GM13977 (cell line): ENCODE data around the gene TFCP2.

Experiments used
- DNase-seq: peaks from one replicate; pipeline ENCODE4 v3.0.0; 2012; ENCODE audit warnings: low spot score
- in situ Hi-C: fragments of 300-500 bp; cut with MboI; formaldehyde crosslinking; loops from one replicate; pipeline ENCODE4 v1.12.0; 2022; ENCODE audit warnings: low sequenced_read_pairs, low pct_unique_long_range_greater_than_20kb, mixed read lengths, inconsistent platforms; ENCODE audit not compliant: unreplicated experiment
- TF ChIP-seq, protein P1 (sequence below): IDR thresholded peaks from 2 replicates; pipeline ENCODE4 v1.5.1; 2012; ENCODE audit warnings: mild to moderate bottlenecking, control low read depth; ENCODE audit not compliant: insufficient read depth; ENCODE audit errors: extremely low read depth, missing control alignments

The TFCP2 gene

GRCh38 chr12:51132693-51133092 lies 40.2 kb downstream of the TFCP2 start:
- in situ Hi-C loops, result no loop called here
- DNase-seq, result no peak
- TF ChIP-seq, protein P1, sequence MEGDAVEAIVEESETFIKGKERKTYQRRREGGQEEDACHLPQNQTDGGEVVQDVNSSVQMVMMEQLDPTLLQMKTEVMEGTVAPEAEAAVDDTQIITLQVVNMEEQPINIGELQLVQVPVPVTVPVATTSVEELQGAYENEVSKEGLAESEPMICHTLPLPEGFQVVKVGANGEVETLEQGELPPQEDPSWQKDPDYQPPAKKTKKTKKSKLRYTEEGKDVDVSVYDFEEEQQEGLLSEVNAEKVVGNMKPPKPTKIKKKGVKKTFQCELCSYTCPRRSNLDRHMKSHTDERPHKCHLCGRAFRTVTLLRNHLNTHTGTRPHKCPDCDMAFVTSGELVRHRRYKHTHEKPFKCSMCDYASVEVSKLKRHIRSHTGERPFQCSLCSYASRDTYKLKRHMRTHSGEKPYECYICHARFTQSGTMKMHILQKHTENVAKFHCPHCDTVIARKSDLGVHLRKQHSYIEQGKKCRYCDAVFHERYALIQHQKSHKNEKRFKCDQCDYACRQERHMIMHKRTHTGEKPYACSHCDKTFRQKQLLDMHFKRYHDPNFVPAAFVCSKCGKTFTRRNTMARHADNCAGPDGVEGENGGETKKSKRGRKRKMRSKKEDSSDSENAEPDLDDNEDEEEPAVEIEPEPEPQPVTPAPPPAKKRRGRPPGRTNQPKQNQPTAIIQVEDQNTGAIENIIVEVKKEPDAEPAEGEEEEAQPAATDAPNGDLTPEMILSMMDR, result no peak

GRCh38 chr12:51131745-51132521 lies 41.0 kb downstream of the TFCP2 start:
- in situ Hi-C loops, result no loop called here
- no peak for DNase-seq
- TF ChIP-seq, protein P1, result no peak

- in situ Hi-C loops, result no loop called here
- TF ChIP-seq, protein P1, result no peak
- DNase-seq, result no peak
Measured at GRCh38 chr12:51128919-51129318, 44.0 kb downstream of the TFCP2 start.

DNA sequence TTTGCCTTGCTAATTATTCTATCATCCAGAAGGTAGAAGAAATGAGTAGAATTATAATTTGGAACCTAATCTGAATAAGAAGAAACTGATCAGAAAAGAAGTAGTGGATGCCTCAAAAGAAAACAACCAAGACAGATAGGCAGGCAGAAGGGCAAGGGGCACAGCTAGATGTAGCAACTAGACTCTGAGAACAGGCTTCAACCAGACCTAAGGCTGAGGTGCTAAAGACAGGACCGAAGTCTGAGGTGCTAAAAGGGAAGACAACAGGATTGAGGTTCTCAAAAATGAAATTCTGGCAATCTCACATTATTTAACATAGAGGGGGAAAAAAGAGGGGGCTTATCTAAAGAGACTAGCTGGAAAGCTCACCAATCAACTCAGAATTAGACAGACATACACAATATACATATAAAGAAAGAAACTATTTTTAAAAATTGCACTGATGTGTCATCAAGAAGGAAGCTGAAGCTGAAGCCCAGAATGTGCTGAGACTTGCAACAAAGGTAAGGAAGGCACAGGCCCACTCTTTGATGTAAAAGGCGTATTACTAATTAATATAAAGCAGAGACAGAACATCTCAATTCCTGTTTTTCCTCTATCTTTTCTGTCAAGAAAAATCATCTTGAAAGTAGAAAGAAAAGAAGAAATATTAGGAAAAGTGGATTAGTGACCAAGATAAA lies 45.7 kb downstream of the TFCP2 start:
- DNase-seq, result no peak
- TF ChIP-seq, protein P1, result no peak

GRCh38 chr12:51126297-51126696 lies 46.6 kb downstream of the TFCP2 start:
- in situ Hi-C loops, result no loop called here
- TF ChIP-seq, protein P1, result no peak
- no peak for DNase-seq

More for the DNA sequence above, 45.7 kb downstream of the TFCP2 start:
- in situ Hi-C loops, result no loop called here

DNA sequence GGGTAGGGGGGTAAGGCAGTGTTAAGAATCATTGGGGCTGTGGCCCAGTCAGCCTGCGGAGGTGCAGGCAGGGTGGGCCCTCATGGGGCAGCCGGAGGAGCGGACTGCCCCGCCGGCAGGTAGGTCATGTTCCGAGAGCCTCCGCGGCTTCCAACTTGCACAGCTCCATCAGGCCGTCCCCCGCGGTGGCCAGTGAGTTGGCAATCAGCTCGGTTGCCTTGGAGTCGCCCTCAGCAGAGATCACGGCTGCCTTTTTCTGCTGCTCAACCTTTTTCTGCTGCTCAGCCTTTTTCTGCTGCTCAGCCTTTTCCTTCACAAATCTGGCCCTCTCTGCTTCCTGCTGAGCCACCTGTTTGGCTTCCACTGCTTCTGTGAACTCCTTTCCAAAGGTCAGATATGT lies 48.4 kb downstream of the TFCP2 start:
- DNase-seq, result no peak
- TF ChIP-seq, protein P1, result no peak
- in situ Hi-C loops, result no loop called here
